H9 (cell line): Measurements from ENCODE around the gene FAM3D. TPM values are rescaled to one million over a fixed set of nuclear protein-coding genes. Genes with fewer than 3 reads are reported as not detected.

Experiments
- DNase-seq: peaks from one replicate; pipeline ENCODE4 v3.0.0-alpha.2; 2017
- H2AFZ ChIP-seq: one replicate; pipeline ENCODE4 v1.6.1; 2013; ENCODE audit warnings: mild to moderate bottlenecking, low read length, control low read depth, moderate library complexity
- H2AK5ac ChIP-seq: 2 replicates; pipeline ENCODE4 v1.6.1; 2013; ENCODE audit warnings: low read length, control low read depth, mixed read lengths; ENCODE audit not compliant: insufficient read length
- H2BK120ac ChIP-seq: one replicate; pipeline ENCODE4 v1.6.1; 2013; ENCODE audit warnings: low read depth, mild to moderate bottlenecking, low read length, control low read depth, inconsistent platforms; ENCODE audit not compliant: poor library complexity, severe bottlenecking
- H2BK12ac ChIP-seq: 2 replicates; pipeline ENCODE4 v1.6.1; 2013; ENCODE audit warnings: low read length, control low read depth, mixed read lengths, low read depth; ENCODE audit not compliant: insufficient read length
- H2BK15ac ChIP-seq: 2 replicates; pipeline ENCODE4 v1.6.1; 2013; ENCODE audit warnings: low read depth, low read length, control low read depth
- H2BK20ac ChIP-seq: one replicate; pipeline ENCODE4 v1.6.1; 2013; ENCODE audit warnings: low read depth, mild to moderate bottlenecking, low read length, control low read depth, inconsistent platforms; ENCODE audit not compliant: poor library complexity, severe bottlenecking
- H2BK5ac ChIP-seq: 2 replicates; pipeline ENCODE4 v1.6.1; 2013; ENCODE audit warnings: low read length, control low read depth, mixed read lengths; ENCODE audit not compliant: insufficient read length
- H3K14ac ChIP-seq: 2 replicates; pipeline ENCODE4 v1.6.1; 2013; ENCODE audit warnings: low read length, control low read depth; ENCODE audit not compliant: insufficient read depth
- H3K18ac ChIP-seq: 2 replicates; pipeline ENCODE4 v1.6.1; 2013; ENCODE audit warnings: low read depth, mild to moderate bottlenecking, mixed read lengths, low read length, control low read depth; ENCODE audit not compliant: insufficient read length
- H3K23ac ChIP-seq: 2 replicates; pipeline ENCODE4 v1.6.1; 2013; ENCODE audit warnings: low read length, control low read depth, mixed read lengths, low read depth; ENCODE audit not compliant: insufficient read length
- H3K23me2 ChIP-seq: 2 replicates; pipeline ENCODE4 v1.6.1; 2013; ENCODE audit warnings: low read depth, mild to moderate bottlenecking, mixed read lengths, low read length, control low read depth; ENCODE audit not compliant: insufficient read length, poor library complexity, severe bottlenecking
- H3K27ac ChIP-seq: 2 replicates; pipeline ENCODE4 v1.5.1; 2013; ENCODE audit warnings: low read length, control low read depth, mixed read lengths, low read depth; ENCODE audit not compliant: insufficient read length
- H3K27me3 ChIP-seq: 2 replicates; pipeline ENCODE4 v1.6.1; 2013; ENCODE audit warnings: low read length, control low read depth, inconsistent platforms; ENCODE audit not compliant: insufficient read depth
- H3K4ac ChIP-seq: 2 replicates; pipeline ENCODE4 v1.6.1; 2013; ENCODE audit warnings: low read depth, mild to moderate bottlenecking, control low read depth, inconsistent platforms, low read length, moderate library complexity
- H3K4me1 ChIP-seq: 2 replicates; pipeline ENCODE4 v1.6.1; 2013; ENCODE audit warnings: low read length, control low read depth, inconsistent platforms; ENCODE audit not compliant: insufficient read depth
- H3K4me2 ChIP-seq: 2 replicates; pipeline ENCODE4 v1.6.1; 2013; ENCODE audit warnings: low read length, control low read depth, mixed read lengths; ENCODE audit not compliant: insufficient read length, insufficient read depth
- H3K56ac ChIP-seq: 2 replicates; pipeline ENCODE4 v1.6.1; 2013; ENCODE audit warnings: low read depth, mild to moderate bottlenecking, mixed read lengths, low read length, control low read depth; ENCODE audit not compliant: insufficient read length
- H3K79me1 ChIP-seq: 2 replicates; pipeline ENCODE4 v1.6.1; 2013; ENCODE audit warnings: low read depth, mild to moderate bottlenecking, moderate library complexity, low read length, control low read depth, inconsistent platforms; ENCODE audit not compliant: insufficient read depth, poor library complexity, severe bottlenecking
- H3K79me2 ChIP-seq: 2 replicates; pipeline ENCODE4 v1.6.1; 2013; ENCODE audit warnings: low read length, control low read depth, inconsistent platforms; ENCODE audit not compliant: insufficient read depth
- H3K9ac ChIP-seq: 2 replicates; pipeline ENCODE4 v1.6.1; 2013; ENCODE audit warnings: low read length, control low read depth, mixed read lengths; ENCODE audit not compliant: insufficient read length; ENCODE audit errors: extremely low read depth
- H3K9me3 ChIP-seq: one replicate; pipeline ENCODE4 v1.6.1; 2013; ENCODE audit warnings: low read depth, low read length, inconsistent platforms; ENCODE audit not compliant: control insufficient read depth
- H3T11ph ChIP-seq: one replicate; pipeline ENCODE4 v1.6.1; 2013; ENCODE audit warnings: mild to moderate bottlenecking, low read length, control low read depth, inconsistent platforms
- H4K20me1 ChIP-seq: one replicate; pipeline ENCODE4 v1.6.1; 2013; ENCODE audit not compliant: control insufficient read depth, insufficient read length, insufficient read depth
- H4K5ac ChIP-seq: 2 replicates; pipeline ENCODE4 v1.6.1; 2013; ENCODE audit warnings: low read depth, mild to moderate bottlenecking, mixed read lengths, low read length, control low read depth; ENCODE audit not compliant: insufficient read length
- H4K8ac ChIP-seq: replicated peaks from 2 replicates; pipeline ENCODE4 v1.6.1; 2013; ENCODE audit warnings: low read length, control low read depth, mixed read lengths, low read depth; ENCODE audit not compliant: insufficient read length
- H4K91ac ChIP-seq: 2 replicates; pipeline ENCODE4 v1.6.1; 2013; ENCODE audit warnings: low read depth, mild to moderate bottlenecking, moderate library complexity, mixed read lengths, low read length, control low read depth; ENCODE audit not compliant: insufficient read length
- H3K27ac Mint-ChIP-seq, 3 experiments: 2 replicates in 2 of 3; 3 replicates in 1 of 3; pipeline ENCODE4 v1.8.0; 2020 to 2021; ENCODE audit warnings: mixed read lengths in 3 of 3, mild to moderate bottlenecking in 1 of 3, moderate library complexity in 1 of 3
- H3K27me3 Mint-ChIP-seq: 2 replicates; pipeline ENCODE4 v1.8.0; 2021; ENCODE audit warnings: low read depth, mild to moderate bottlenecking, moderate library complexity, mixed read lengths
- H3K36me3 Mint-ChIP-seq, 3 experiments: 2 replicates in 2 of 3; 3 replicates in 1 of 3; pipeline ENCODE4 v1.8.0; 2020 to 2021; ENCODE audit warnings: low read depth in 3 of 3, mixed read lengths in 3 of 3; ENCODE audit not compliant: insufficient read depth in 1 of 3
- H3K4me1 Mint-ChIP-seq, 2 experiments: 2 replicates each; pipeline ENCODE4 v1.8.0; 2020; ENCODE audit warnings: mixed read lengths in 2 of 2
- H3K4me3 Mint-ChIP-seq, 2 experiments: 2 replicates in 1 of 2; 3 replicates in 1 of 2; pipeline ENCODE4 v1.8.0; 2020 to 2021; ENCODE audit warnings: mild to moderate bottlenecking in 2 of 2, mixed read lengths in 2 of 2, moderate library complexity in 1 of 2
- H3K9me3 Mint-ChIP-seq, 2 experiments: 2 replicates in 1 of 2; 3 replicates in 1 of 2; pipeline ENCODE4 v1.8.0; 2020; ENCODE audit warnings: mild to moderate bottlenecking in 2 of 2, mixed read lengths in 2 of 2, moderate library complexity in 1 of 2
- WGBS: extraction: QIAGEN DNeasy Blood & Tissue Kit; methylation state at CpG from one replicate; pipeline ENCODE4 v1.1.7; 2013; ENCODE audit warnings: missing lambda C conversion rate, low lambda C conversion rate, mixed read lengths; ENCODE audit not compliant: insufficient read length; ENCODE audit errors: extremely low coverage; 5-methylcytosine and 5-hydroxymethylcytosine counted together
- total RNA-seq: library from RNA; stranded (reverse); gene quantifications from 2 replicates; pipeline ENCODE4 v1.2.1, GENCODE V29; 2021
- TF ChIP-seq, protein P1 (sequence below): fragments of 200-600 bp; sonication (generic); conservative IDR thresholded peaks from 3 replicates; pipeline ENCODE4 v1.8.0; 2021; ENCODE audit warnings: antibody characterized with exemption, mild to moderate bottlenecking

Gene FAM3D
- total RNA-seq, 1 experiment from 2014 or later = not detected

DNA sequence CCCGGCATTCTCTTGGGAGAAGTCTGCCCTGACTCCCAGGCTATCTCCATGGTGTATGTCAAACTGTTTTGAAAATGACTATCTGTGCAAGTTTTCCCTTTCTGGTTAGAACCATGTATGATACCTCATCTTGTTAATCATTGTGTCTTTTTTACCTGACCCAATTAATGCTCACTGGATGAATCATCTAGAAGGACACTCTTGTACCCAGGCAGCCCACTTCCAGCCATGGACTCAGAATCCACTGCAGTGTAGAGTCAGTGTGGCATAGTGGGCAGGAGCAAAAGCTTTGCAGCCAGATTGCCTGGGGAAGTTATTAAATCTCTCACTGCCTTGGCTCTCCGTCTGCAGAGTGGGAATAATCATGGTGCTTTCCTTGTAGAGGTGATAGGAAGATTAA is 1.2 kb downstream of the FAM3D start:
- H3K23me2 ChIP-seq = no peaks in the 10 kb centered on the region
- no peak overlapping the region; a peak in 1 of 7 replicates for H3K27ac Mint-ChIP-seq
- H4K91ac ChIP-seq = no peak overlapping the region
- no peaks in the 10 kb centered on the region for H3K9me3 ChIP-seq
- no peak overlapping the region for H2AFZ ChIP-seq
- no peak overlapping the region for H2AK5ac ChIP-seq
- no peaks in the 10 kb centered on the region for H3K4me1 Mint-ChIP-seq
- DNase-seq = no peak
- H3K4me2 ChIP-seq = no peak overlapping the region
- H4K5ac ChIP-seq = no peak overlapping the region
- H4K8ac ChIP-seq = no peak overlapping the region
- H3K27me3 ChIP-seq = no peaks in the 10 kb centered on the region
- no peaks in the 10 kb centered on the region for H3K79me1 ChIP-seq
- no peak overlapping the region for H2BK120ac ChIP-seq
- H3K23ac ChIP-seq = no peak overlapping the region
- H3K9me3 Mint-ChIP-seq = no peaks in the 10 kb centered on the region; a peak in 3 of 5 replicates
- no peak overlapping the region for H2BK12ac ChIP-seq
- no peaks in the 10 kb centered on the region for H3K36me3 Mint-ChIP-seq
- H3K4me1 ChIP-seq = no peaks in the 10 kb centered on the region
- H3K79me2 ChIP-seq = no peaks in the 10 kb centered on the region
- no peak overlapping the region for H3K14ac ChIP-seq
- H3K27me3 Mint-ChIP-seq = peaks cover 15% of the 10 kb centered on the region
- no peaks in the 10 kb centered on the region for H4K20me1 ChIP-seq
- H3K4ac ChIP-seq = no peak overlapping the region
- no peak overlapping the region for H3T11ph ChIP-seq
- no CpG with 5 or more reads among the region's 2 CpGs for WGBS
- H2BK20ac ChIP-seq = no peak overlapping the region
- H2BK5ac ChIP-seq = no peak overlapping the region
- H3K56ac ChIP-seq = no peak overlapping the region
- no peak overlapping the region for H3K27ac ChIP-seq
- no peak overlapping the region for H3K18ac ChIP-seq
- TF ChIP-seq, protein P1, sequence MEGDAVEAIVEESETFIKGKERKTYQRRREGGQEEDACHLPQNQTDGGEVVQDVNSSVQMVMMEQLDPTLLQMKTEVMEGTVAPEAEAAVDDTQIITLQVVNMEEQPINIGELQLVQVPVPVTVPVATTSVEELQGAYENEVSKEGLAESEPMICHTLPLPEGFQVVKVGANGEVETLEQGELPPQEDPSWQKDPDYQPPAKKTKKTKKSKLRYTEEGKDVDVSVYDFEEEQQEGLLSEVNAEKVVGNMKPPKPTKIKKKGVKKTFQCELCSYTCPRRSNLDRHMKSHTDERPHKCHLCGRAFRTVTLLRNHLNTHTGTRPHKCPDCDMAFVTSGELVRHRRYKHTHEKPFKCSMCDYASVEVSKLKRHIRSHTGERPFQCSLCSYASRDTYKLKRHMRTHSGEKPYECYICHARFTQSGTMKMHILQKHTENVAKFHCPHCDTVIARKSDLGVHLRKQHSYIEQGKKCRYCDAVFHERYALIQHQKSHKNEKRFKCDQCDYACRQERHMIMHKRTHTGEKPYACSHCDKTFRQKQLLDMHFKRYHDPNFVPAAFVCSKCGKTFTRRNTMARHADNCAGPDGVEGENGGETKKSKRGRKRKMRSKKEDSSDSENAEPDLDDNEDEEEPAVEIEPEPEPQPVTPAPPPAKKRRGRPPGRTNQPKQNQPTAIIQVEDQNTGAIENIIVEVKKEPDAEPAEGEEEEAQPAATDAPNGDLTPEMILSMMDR = no peak
- no peak overlapping the region for H2BK15ac ChIP-seq
- no peak overlapping the region for H3K4me3 Mint-ChIP-seq
- no peak overlapping the region for H3K9ac ChIP-seq
